ENCODE data around the gene TRIM61.
A peak's percentile ranks its signal among the peaks of the same experiment; 100 is the strongest.
"Not testable (repeated sequence)": the region's sequence is repeated elsewhere in the genome, so short reads cannot be mapped to it uniquely, and the experiment has no call there.

TRIM61 gene

GRCh38 chr4:164952551-164952950 lies 24.9 kb downstream of the TRIM61 start:
- Histone ChIP-seq H3K36me3 (ENCODE audit: insufficient read depth) (no peaks in the 10 kb centered on the region), H3K79me2 (ENCODE audit: insufficient read depth, low read depth) (no peaks in the 10 kb centered on the region), H3K4me1 (ENCODE audit: low read depth, poor library complexity, severe bottlenecking) (no peaks in the 10 kb centered on the region), H3K4me2 (no peak overlapping the region), H4K20me1 (ENCODE audit: insufficient read depth) (no peaks in the 10 kb centered on the region), H3K9ac (no peak overlapping the region), H3K4me3 (IDR thresholded peaks at IDR 0.05; ENCODE audit: insufficient read depth, low read depth, low read length) (no peak overlapping the region), H3K27me3 (ENCODE audit: insufficient read depth, low read depth) (no peaks in the 10 kb centered on the region), H2AFZ (ENCODE audit: low read depth) (no peak overlapping the region), H3K27ac (no peak overlapping the region)
- TF ChIP-seq CTCF (conservative IDR thresholded peaks at IDR 0.05; ENCODE audit: low read depth, low read length), result no peak

GRCh38 chr4:164949448-164950143 lies 27.9 kb downstream of the TRIM61 start:
- TF ChIP-seq CTCF (conservative IDR thresholded peaks at IDR 0.05; ENCODE audit: low read depth, low read length), result peak; percentile 41
- Histone ChIP-seq H3K4me2 (no peak overlapping the region), H3K9ac (no peak overlapping the region), H3K4me1 (ENCODE audit: low read depth, poor library complexity, severe bottlenecking) (no peaks in the 10 kb centered on the region), H3K36me3 (ENCODE audit: insufficient read depth) (no peaks in the 10 kb centered on the region), H3K4me3 (IDR thresholded peaks at IDR 0.05; ENCODE audit: insufficient read depth, low read depth, low read length) (no peak overlapping the region), H3K27ac (no peak overlapping the region), H2AFZ (ENCODE audit: low read depth) (no peak overlapping the region), H3K27me3 (ENCODE audit: insufficient read depth, low read depth) (no peaks in the 10 kb centered on the region), H4K20me1 (ENCODE audit: insufficient read depth) (no peaks in the 10 kb centered on the region), H3K79me2 (ENCODE audit: insufficient read depth, low read depth) (no peaks in the 10 kb centered on the region)

- H4K20me1 ChIP-seq (ENCODE audit: insufficient read depth), result no peaks in the 10 kb centered on the region
- no peaks in the 10 kb centered on the region for H3K4me1 ChIP-seq (ENCODE audit: low read depth, poor library complexity, severe bottlenecking)
- no peaks in the 10 kb centered on the region for H3K36me3 ChIP-seq (ENCODE audit: insufficient read depth)
- H3K9ac ChIP-seq, result no peak overlapping the region
- no peak overlapping the region for H3K4me2 ChIP-seq
- H2AFZ ChIP-seq (ENCODE audit: low read depth), result no peak overlapping the region
- H3K4me3 ChIP-seq (IDR thresholded peaks at IDR 0.05; ENCODE audit: insufficient read depth, low read depth, low read length), result no peak overlapping the region
- H3K27me3 ChIP-seq (ENCODE audit: insufficient read depth, low read depth), result no peaks in the 10 kb centered on the region
- no peaks in the 10 kb centered on the region for H3K79me2 ChIP-seq (ENCODE audit: insufficient read depth, low read depth)
- no peak for TF ChIP-seq CTCF (conservative IDR thresholded peaks at IDR 0.05; ENCODE audit: low read depth, low read length)
- no peak overlapping the region for H3K27ac ChIP-seq
Measured at GRCh38 chr4:164948975-164949374, 28.5 kb downstream of the TRIM61 start.

- not testable (repeated sequence) for H3K27me3 ChIP-seq (ENCODE audit: insufficient read depth, low read depth); H3K4me3 ChIP-seq (IDR thresholded peaks at IDR 0.05; ENCODE audit: insufficient read depth, low read depth, low read length); H3K4me1 ChIP-seq (ENCODE audit: low read depth, poor library complexity, severe bottlenecking); H3K27ac ChIP-seq; H3K79me2 ChIP-seq (ENCODE audit: insufficient read depth, low read depth); H3K9ac ChIP-seq; H2AFZ ChIP-seq (ENCODE audit: low read depth); H3K36me3 ChIP-seq (ENCODE audit: insufficient read depth); H4K20me1 ChIP-seq (ENCODE audit: insufficient read depth); H3K4me2 ChIP-seq
Measured at GRCh38 chr4:164948006-164948405, 29.5 kb downstream of the TRIM61 start.

GRCh38 chr4:164946810-164947209 lies 30.6 kb downstream of the TRIM61 start:
- Histone ChIP-seq H4K20me1 (ENCODE audit: insufficient read depth) (no peaks in the 10 kb centered on the region), H3K36me3 (ENCODE audit: insufficient read depth) (no peaks in the 10 kb centered on the region), H3K27ac (no peak overlapping the region), H3K4me3 (IDR thresholded peaks at IDR 0.05; ENCODE audit: insufficient read depth, low read depth, low read length) (no peak overlapping the region), H2AFZ (ENCODE audit: low read depth) (no peak overlapping the region), H3K79me2 (ENCODE audit: insufficient read depth, low read depth) (no peaks in the 10 kb centered on the region), H3K27me3 (ENCODE audit: insufficient read depth, low read depth) (no peaks in the 10 kb centered on the region), H3K4me1 (ENCODE audit: low read depth, poor library complexity, severe bottlenecking) (no peaks in the 10 kb centered on the region), H3K9ac (no peak overlapping the region), H3K4me2 (no peak overlapping the region)
- TF ChIP-seq CTCF (conservative IDR thresholded peaks at IDR 0.05; ENCODE audit: low read depth, low read length), result no peak
